HUDEP-2 (cell line): Measurements from ENCODE around the gene ASAP2.

ENCODE experiments used
- DNase-seq, 76 experiments: peaks; one replicate each; lab custom pipeline; 2025; ENCODE audit not compliant: unreplicated experiment in 76 of 76; lab: John Stamatoyannopoulos, UW

Gene ASAP2

DNA sequence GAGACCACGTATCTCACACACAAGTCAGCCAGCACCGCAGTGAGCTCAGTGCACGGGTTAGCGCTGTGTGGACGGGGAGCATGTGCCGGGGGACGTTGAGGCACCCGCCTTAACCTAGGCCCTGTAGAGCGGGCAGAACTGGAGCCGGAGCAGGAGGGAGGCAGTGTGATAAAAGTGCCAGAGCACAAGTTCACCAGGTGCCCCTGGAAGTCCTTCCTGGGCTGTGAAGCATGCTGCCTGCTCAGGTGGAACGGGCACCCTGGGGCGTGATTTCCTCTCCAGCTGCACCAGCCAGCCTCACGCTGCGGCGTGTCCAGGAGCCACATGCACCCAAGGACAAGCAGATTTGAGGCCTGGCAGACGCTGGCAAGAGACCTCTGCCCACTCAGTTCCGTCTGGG lies 166.4 kb downstream of the ASAP2 start:
- no peak for DNase-seq

DNA sequence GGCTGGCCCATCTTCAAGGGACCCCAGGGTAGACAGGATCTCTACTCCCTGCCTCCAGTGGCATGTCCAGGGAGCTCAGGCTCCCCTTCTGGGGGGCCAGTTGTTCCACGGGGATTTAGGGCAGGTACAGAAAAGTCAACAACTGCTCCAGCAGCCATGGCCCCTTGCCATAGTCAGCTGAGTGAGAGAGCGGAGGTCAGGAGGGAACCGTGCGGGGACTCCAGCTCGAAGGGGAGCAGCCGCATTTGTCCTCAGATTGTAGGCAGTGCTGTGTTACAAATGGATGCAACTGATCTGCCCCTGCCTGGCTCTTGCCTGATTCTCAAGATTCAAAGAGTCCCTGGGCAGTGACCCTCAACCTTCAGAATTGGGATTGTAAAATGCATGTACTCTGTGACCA lies 166.9 kb downstream of the ASAP2 start:
- DNase-seq: no peak

DNA sequence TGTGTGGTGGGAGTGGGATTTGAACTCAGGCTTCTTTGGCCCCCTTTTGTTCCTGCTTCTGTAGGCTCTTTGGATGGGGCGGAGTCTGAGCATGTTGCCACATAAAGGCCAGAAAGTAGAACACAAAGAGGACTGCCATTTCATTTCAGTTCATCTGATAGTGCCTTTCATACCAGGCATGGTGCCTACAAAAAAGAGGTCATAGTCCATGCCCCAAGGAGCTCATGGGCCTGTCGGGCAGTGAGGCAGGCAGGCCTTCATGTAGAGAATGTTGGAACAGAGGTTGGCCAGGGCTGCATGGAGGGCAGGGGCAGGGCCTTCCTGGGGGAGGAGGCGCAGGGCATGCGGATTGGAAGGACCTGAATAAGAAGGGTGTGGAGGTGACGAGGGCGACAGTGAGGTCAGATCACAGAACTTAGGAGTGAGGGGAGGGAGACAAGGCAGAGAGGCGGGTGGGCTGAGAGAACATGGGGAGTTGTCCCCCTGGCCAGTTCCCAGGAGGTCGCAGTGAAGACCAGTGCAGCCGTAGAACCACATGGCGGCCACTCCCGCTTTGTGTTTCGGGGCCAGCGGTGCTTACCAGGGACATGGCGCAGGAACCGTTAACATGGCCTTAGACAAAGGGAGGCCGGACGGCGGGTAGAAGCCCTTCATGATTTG lies 167.6 kb downstream of the ASAP2 start:
- DNase-seq: no peak

DNA sequence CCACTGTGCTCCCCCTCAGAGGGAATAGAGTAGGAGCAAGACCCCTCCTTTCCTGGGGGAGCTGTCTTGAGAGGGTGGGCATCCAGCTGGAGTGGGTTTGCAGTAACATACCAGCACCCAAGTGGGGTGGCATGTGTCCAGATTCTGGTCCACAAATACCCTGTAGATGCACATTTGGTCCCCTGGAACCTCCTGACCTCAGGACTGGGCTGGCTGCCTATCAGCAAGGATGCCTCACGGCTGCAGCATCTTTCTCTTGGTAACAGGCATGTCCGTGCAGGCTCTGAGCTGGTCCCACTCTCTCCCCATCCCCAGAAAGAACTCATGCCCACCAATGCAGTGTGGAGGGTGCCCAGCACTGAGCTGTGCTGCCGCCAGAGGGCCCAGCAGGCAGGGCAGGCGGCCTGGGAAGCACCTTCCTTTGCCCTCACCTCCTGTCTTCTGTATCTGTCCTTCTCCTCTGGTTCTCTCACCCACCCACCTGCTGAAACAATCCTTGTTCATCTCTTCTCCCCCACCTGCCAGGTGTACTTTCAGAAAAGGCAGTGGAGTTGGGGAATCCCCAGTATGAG lies 169.3 kb downstream of the ASAP2 start:
- peak in 2 of 76 experiments; percentile 10 for DNase-seq

DNA sequence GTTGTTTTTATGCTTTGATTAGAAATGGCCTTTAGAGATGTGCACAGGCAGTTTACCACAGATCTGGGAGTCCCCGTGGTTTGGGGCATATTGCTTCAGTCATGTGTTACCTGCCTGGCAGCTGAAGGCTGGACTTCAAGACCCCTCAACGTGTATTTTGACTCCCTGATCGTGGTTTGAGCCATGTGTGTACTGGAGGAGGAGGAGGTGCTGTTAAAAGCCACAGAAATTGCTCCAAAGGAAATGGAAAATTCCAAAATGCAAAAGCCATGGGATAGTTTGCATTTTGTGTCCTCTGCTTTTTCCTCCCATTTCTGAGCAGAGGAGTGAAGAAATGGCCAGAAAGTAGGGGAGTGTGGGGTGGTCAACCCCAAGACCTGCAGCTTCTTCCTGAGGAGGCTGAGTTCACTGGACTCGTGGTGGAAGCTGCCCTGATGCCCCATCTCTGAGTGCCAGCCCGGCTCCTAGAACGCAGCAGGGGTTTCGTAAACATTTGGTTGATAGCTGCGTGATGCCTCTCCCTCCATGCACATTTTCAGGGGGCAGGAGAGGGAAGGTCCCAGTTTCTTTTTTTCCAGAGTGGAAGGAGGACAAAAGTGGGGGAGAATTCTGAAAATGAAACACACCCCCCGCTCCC lies 171.0 kb downstream of the ASAP2 start:
- DNase-seq: no peak

DNA sequence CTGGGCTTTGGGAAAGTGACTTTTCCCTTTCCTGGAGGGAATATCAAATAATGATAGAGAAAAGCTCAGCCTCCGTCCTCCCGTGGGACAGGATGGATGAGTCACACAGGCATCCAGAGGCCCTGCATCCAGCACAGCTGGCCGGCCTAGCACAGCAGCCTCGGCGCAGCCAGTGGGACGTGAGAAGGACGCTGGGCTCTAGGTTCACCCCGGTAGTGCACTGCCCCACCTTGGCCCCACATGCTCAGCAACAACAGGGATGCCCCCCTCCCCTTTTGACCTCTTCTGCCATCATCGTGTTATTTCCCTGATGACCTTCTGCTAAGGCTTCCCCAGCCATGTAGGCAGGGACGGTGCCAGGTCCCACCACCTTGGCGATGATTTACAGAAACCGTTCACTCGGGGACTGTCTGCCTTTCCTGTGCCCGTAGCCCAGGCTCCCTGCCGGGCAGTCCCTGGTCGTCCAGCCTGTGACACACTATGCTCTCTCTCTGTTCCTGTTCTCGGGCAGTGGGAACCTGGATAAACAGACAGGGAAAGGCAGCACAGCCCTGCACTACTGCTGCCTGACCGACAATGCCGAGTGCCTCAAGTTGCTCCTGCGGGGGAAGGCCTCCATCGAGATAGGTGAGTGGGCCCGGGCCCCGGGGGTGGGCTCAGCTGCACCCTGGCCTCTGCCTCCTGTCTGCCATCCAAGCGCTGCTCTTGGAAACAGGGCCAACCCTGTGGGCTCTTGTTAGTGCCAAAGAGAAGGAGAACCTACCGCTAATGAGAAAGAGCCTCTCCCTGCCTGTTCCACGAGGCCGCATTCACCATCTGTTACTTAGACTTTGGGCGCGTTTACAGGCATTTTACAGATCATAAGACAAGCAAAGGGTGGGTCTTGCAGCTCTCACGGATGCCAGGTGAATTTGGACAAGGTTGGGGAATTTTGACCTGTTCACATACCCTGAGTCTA lies 172.1 kb downstream of the ASAP2 start:
- DNase-seq: no peak

DNA sequence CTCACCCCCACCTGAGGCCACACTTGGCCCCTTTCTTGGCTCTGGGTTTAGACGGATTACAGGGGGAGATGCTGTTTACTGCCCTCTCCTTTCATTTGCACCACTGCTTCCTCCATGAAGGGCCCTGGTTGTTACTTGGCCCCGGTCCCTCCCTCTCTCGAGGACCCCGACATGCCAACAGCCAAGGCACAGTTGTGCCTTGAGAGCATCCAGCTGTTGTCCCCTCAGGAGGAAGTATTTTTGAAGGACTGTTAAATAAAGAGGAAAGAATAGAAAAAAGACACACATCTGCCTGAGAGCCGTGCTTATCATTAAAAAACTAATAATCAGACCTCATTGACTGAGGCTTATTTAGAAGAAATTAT lies 172.8 kb downstream of the ASAP2 start:
- DNase-seq: no peak

DNA sequence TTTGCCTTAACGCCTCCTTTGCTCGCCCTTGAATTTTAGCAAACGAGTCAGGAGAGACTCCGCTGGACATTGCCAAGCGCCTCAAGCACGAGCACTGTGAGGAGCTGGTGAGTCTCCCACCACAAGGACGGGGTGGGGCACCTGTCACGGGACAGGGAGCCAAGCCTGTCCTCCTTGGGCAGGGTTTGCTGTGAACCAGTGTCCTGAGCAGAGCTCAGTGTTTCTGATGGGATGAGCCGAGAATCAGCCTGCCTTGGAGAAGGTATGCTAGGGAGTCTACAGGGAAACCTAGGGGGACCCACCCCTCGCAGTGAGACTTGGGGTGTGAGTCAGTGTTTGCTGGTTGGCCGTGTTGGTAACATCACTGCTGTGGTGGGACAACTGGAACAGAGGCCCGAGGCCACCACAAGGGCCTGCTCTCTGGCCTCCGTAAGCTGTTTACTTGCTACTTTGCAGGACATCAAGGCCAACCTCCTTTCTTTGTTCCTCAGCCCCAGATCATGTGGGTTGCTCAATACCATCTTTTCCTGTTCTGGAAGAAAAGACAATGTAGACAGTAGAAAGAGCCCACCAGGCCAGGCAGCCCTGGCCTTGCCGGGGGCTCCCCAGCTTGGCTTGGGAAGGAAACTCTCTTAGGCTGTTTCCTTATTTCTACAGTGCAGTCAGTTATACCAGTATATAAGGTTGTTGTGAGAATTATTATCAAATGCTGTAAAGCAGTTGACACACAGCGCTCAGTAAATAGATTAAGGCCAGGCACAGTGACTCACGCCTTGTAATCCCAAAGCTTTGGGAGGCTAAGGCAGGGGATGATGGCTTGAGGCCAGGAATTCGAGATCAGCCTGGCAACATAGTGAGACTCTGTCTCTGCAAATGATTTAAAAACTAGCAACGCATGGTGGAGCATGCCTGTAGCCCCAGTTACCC lies 174.4 kb downstream of the ASAP2 start:
- peak in 1 of 76 experiments; percentile 28 for DNase-seq

DNA sequence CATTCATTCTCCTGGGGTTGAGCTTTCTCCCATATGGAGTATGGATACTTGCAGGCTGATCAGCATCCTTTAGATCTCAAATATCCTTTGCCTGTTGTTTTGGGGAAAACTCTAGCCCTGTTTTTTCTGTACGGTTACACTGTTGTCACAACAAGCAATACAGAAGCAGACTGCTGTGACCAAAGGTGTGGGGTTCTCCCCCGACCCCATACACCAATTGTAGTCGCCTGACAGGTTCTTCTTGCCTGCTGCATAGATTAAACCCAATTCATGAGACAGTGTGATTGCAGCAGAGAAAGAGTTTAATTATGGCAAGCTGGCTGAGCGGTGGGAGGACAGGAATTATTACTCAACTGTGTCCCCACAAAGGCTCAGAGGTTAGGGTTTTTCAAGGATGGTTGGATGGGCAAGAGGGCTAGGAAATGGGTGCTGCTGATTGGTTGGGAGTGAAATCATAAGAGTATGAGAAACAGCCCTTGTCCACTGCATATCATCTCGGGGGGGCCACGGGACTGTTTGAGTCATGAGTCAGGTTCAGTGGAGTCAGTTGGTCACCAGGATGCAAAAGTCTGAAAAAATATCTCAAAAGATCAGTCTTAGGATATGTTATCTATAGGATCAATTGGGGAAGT lies 176.1 kb downstream of the ASAP2 start:
- no peak for DNase-seq

DNA sequence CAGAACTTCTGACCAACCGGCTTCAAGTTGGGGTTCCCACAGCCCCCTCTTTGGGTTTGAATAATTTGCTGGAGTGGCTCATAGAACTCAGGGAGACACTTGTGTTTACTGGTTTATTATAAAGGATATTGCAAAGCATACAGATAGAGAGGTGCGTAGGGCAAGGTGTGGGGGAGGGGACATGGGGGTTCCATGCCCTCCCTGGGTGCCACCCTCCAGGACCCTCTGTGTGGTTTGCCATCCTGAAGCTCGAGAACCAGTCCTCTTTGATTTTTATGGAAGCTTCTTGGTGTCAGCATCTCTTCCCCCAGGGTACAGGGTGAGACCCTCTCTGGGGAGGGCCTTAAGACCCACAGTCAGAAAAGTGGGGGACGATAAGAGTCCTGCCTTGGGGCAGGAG lies 177.9 kb downstream of the ASAP2 start:
- DNase-seq: no peak

DNA sequence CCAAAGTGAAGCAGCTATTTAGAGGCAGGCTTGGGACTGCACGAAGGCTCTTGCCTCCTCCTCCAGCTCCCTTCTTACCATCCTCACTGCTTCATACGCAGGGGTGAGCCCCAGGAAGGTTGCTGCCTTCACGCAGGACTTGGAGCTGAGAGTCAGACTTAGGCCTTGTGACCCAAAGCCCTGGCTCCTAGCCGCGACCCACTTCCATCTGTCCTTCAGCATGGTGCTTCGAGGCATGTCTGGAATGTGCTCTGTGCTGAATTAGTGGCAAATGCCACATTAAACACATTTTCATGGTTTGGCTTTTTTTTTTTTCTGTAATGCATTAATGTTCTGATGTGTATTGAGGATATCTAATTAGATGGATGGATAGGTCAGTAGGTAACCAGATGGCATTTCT lies 179.2 kb downstream of the ASAP2 start:
- no peak for DNase-seq

DNA sequence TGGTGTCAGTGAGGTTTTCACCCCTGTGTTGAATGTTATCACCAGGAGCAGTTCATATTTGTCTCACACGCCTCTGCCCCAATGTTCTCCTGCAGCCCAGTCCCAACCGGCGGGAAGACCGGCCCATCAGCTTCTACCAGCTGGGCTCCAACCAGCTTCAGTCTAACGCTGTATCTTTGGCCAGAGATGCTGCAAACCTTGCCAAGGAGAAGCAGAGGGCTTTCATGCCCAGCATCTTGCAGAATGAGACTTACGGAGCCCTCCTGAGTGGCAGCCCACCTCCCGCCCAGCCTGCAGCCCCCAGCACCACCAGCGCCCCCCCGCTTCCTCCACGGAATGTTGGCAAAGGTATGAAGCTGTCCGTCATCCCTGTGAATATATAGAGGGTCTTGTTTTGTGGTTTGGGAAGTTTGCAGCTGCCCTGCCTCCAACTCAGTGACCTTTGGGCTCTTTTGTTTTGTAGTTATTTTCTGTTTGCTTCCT lies 181.6 kb downstream of the ASAP2 start:
- DNase-seq: no peak

DNA sequence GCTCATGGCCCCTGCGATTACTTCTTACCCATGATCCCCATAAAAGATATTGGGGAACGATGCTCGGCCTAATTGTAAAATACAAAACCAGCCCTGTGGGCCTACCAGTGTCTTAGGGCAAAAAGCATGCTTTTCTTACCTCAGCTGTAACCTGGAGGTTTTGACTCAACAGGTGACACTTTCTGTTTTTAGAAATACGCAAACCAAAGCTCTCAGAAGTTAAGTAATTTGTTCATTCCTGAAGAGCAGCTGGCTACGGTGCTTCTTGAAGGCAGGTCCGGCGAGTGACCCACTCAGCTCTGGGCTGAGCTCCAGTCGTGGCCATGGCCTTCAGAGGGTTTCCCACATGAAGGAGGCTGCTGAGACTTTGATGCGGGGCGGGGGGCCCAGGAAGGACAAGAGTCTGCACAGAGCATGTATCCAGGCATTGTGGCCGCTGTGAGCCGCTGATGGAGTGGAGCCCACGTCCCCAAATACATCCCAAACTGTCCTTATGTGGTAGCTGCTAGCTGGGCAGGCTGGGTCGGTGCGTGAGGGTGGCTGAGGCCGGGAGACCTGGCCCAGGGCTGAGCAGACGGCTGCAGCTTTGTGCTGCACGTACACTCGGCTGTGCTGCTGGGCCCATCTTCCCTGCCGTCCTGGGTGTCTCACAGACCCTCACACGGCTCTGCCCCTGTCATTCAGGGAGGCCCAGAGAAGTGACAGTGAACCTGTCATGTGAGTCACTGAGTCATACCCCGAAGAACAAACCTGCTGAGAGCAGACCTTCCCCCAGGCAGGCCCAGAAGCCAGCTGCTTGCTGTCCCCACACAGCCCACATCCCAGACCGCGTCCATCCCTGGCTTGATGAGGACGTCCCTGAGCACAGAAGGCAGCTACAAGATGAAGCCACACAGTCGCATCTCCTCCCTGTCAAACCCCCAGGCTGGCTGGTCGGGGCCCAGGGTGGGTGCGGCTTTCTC lies 182.6 kb downstream of the ASAP2 start:
- DNase-seq: no peak

DNA sequence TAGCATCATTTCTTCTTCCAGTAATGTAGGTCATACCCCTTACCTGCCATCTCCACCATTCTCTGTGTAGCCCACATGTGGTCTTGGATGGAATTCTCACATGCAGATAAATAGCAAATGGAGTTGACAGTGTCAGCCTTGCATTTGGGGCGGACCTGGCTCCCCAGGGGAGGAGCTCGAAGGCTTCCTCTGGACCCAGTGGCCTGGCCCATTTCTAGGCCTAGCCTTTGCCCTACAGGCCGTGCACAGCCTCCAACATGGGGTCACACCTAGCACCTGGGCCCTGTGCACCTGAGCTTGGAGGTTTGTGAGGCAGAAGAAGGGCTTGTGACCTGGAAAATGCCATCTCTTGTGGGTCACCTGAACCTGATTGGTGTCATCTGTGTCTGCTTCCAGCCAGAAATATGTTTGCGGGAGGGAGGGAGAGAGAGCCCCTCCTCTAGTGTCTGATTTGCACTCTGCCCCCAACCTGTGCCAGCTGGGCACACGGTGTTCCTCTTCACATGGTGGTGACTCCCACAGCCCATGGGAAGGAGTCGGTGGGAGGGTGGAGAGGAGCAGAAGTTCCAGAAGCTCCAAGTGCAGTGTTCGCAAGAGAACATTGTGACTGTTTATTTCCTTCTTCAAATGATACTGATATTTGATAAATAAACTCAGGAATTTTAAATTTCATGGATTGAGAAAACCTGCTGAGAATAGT lies 183.7 kb downstream of the ASAP2 start:
- no peak for DNase-seq

DNA sequence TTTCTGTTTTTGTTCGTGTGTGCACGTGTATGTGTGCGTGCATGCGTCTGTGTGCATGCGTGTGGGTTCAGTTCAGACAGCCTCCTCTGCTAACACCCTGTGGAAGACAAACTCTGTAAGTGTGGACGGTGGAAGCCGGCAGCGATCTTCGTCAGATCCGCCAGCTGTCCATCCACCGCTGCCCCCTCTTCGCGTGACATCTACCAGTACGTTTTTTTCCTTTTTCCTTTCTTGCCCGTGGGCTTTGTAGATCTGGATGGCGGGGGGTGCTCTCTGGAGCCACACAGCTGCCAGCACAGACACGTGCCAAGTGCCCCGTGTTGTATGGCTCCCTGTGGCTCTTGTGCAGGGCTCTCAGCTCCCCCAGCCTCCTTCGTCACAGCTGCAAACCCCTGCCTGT lies 184.4 kb downstream of the ASAP2 start:
- DNase-seq: no peak

DNA sequence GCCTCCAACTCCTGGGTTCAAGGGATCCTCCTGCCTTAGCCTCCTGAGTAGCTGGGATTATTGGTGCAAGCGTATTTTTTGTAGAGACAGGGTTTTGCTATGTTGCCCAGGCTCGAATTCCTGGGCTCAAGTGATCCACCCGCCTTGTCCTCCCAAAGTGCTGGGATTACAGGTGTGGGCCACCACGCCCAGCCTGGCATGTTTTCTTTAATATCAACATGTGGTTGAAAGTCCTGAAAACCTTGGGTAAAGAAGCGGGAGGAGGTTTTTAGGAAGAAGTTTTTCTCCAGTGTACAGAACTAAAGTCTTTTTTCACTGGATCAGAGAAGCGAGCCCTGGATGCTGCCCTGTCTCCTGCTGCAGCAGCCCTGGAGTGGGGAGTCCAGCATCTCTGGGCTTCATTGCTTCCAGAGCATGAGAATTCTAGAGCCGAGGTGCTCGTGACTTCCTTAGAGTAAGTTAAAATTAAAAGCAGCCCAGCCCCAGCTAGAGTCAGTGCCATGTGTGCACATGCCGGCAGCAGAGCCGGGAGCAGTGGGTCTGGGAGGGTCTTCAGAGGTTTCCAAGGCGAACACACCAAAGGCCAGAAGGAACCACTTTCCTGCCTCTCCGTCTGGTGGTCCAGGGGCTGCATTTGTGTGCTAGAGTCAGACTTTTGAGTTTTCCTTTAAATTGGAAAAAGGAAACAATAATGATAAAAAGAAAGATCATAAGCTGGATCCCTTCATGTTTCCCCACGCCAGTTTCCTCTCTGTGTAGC lies 185.5 kb downstream of the ASAP2 start:
- no peak for DNase-seq
